H1 (cell line): ENCODE measurements around the gene PTPN21. TPM values are rescaled to one million over a fixed set of nuclear protein-coding genes. Genes with fewer than 3 reads are reported as not detected.

Experiments used
- KDM5A ChIP-seq: fragments of 200-600 bp; IDR thresholded peaks from 2 replicates; pipeline ENCODE4 v1.7.1; 2012; ENCODE audit warnings: mild to moderate bottlenecking, low read length, inconsistent platforms, mixed read lengths
- SIRT6 ChIP-seq: IDR thresholded peaks from one replicate; pipeline ENCODE4 v1.7.1; 2012; ENCODE audit warnings: low read length, inconsistent platforms
- polyA plus RNA-seq, 7 experiments: library from polyadenylated mRNA; depleted of rRNA in 3 of 7; stranded (reverse) in 5 of 7; unstranded in 2 of 7; fragments of >200 nt in 5 of 7; fragments of 200-250 nt in 2 of 7; gene quantifications; 1 replicate in 5 of 7; 2 replicates in 1 of 7; 4 replicates in 1 of 7; pipeline versions ENCODE4 v1.2.1 to v1.2.3, GENCODE V29; 2011 to 2013; ENCODE audit warnings: missing spikeins in 2 of 7, mixed read lengths in 2 of 7
- total RNA-seq: library from RNA; stranded (reverse); fragmentation: NEBNext Ultra II Directional; extraction: Animal tissue kit (Norgen Biotek cat#: 25700); gene quantifications from 2 replicates; pipeline ENCODE4 v1.2.1, GENCODE V29; 2021

PTPN21 gene
- total and polyA plus RNA-seq, 2 of the 8 experiments (the other 6 are each of a cell fraction or from before 2014, with no cell fraction given): 6.5 to 16.1 TPM

- TF ChIP-seq KDM5A: no peak
- no peak for TF ChIP-seq SIRT6
Measured at GRCh38 chr14:88503754-88504406, 50.9 kb downstream of the PTPN21 start (continued).
